ENCODE measurements around the gene NEFH. TPM values are rescaled to one million over a fixed set of nuclear protein-coding genes. Genes with fewer than 3 reads are reported as not detected.
A peak's percentile ranks its signal among the peaks of the same experiment; 100 is the strongest.

Gene NEFH
- total RNA-seq, 2 experiments from 2014 or later = 8.1 to 8.7 TPM

GRCh38 chr22:29454276-29454675, 25.7 kb upstream of the NEFH start:
- no peaks in the 10 kb centered on the region for H3K9me3 Mint-ChIP-seq
- H3K4me1 Mint-ChIP-seq = no peaks in the 10 kb centered on the region
- no peak overlapping the region for H3K4me3 Mint-ChIP-seq
- H3K27me3 Mint-ChIP-seq = no peaks in the 10 kb centered on the region
- no peak for DNase-seq
- H3K36me3 Mint-ChIP-seq = no peaks in the 10 kb centered on the region
- H3K27ac Mint-ChIP-seq = no peak overlapping the region

GRCh38 chr22:29456211-29456671, 23.8 kb upstream of the NEFH start:
- H3K27ac Mint-ChIP-seq = no peak overlapping the region
- H3K27me3 Mint-ChIP-seq = no peaks in the 10 kb centered on the region
- no peaks in the 10 kb centered on the region for H3K36me3 Mint-ChIP-seq
- no peak overlapping the region for H3K4me3 Mint-ChIP-seq
- H3K4me1 Mint-ChIP-seq = no peaks in the 10 kb centered on the region
- H3K9me3 Mint-ChIP-seq = no peaks in the 10 kb centered on the region
- no peak for DNase-seq

GRCh38 chr22:29457730-29458129, 22.3 kb upstream of the NEFH start:
- no peaks in the 10 kb centered on the region for H3K9me3 Mint-ChIP-seq
- no peak overlapping the region for H3K4me3 Mint-ChIP-seq
- no peaks in the 10 kb centered on the region for H3K36me3 Mint-ChIP-seq
- H3K27me3 Mint-ChIP-seq = no peaks in the 10 kb centered on the region
- DNase-seq = peak; percentile 24
- no peaks in the 10 kb centered on the region for H3K4me1 Mint-ChIP-seq
- H3K27ac Mint-ChIP-seq = no peak overlapping the region

- Mint-ChIP-seq H3K27me3 (no peaks in the 10 kb centered on the region), H3K4me1 (no peaks in the 10 kb centered on the region), H3K4me3 (no peak overlapping the region), H3K9me3 (no peaks in the 10 kb centered on the region), H3K27ac (no peak overlapping the region), H3K36me3 (no peaks in the 10 kb centered on the region)
- no peak for DNase-seq
Measured at GRCh38 chr22:29458551-29458950, 21.5 kb upstream of the NEFH start.

GRCh38 chr22:29459773-29460172, 20.2 kb upstream of the NEFH start:
- no peaks in the 10 kb centered on the region for H3K9me3 Mint-ChIP-seq
- DNase-seq = no peak
- no peak overlapping the region for H3K27ac Mint-ChIP-seq
- no peak overlapping the region for H3K4me3 Mint-ChIP-seq
- H3K4me1 Mint-ChIP-seq = no peaks in the 10 kb centered on the region
- H3K27me3 Mint-ChIP-seq = no peaks in the 10 kb centered on the region
- no peaks in the 10 kb centered on the region for H3K36me3 Mint-ChIP-seq

- Mint-ChIP-seq H3K27me3 (no peaks in the 10 kb centered on the region), H3K27ac (no peak overlapping the region), H3K9me3 (no peaks in the 10 kb centered on the region), H3K36me3 (no peaks in the 10 kb centered on the region), H3K4me3 (no peak overlapping the region), H3K4me1 (no peaks in the 10 kb centered on the region)
- DNase-seq = no peak
Measured at GRCh38 chr22:29461263-29461662, 18.8 kb upstream of the NEFH start.

GRCh38 chr22:29463629-29464028, 16.4 kb upstream of the NEFH start:
- H3K27ac Mint-ChIP-seq = no peak overlapping the region
- no peaks in the 10 kb centered on the region for H3K9me3 Mint-ChIP-seq
- no peaks in the 10 kb centered on the region for H3K27me3 Mint-ChIP-seq
- H3K36me3 Mint-ChIP-seq = no peaks in the 10 kb centered on the region
- no peak overlapping the region for H3K4me3 Mint-ChIP-seq
- no peaks in the 10 kb centered on the region for H3K4me1 Mint-ChIP-seq
- DNase-seq = no peak

GRCh38 chr22:29464581-29464980, 15.4 kb upstream of the NEFH start:
- Mint-ChIP-seq H3K27me3 (peaks cover 7% of the 10 kb centered on the region), H3K36me3 (no peaks in the 10 kb centered on the region), H3K4me1 (no peaks in the 10 kb centered on the region), H3K4me3 (no peak overlapping the region), H3K9me3 (no peaks in the 10 kb centered on the region), H3K27ac (no peak overlapping the region)
- DNase-seq = no peak

- no peaks in the 10 kb centered on the region for H3K9me3 Mint-ChIP-seq
- no peak overlapping the region for H3K27ac Mint-ChIP-seq
- no peak for DNase-seq
- no peaks in the 10 kb centered on the region for H3K4me1 Mint-ChIP-seq
- H3K27me3 Mint-ChIP-seq = peaks cover 15% of the 10 kb centered on the region
- no peak overlapping the region for H3K4me3 Mint-ChIP-seq
- no peaks in the 10 kb centered on the region for H3K36me3 Mint-ChIP-seq
Measured at GRCh38 chr22:29469755-29470154, 10.3 kb upstream of the NEFH start.

- peak; percentile 76 for DNase-seq
- Mint-ChIP-seq H3K4me3 (peak overlapping the region; percentile 46), H3K27me3 (peaks cover 15% of the 10 kb centered on the region), H3K4me1 (no peaks in the 10 kb centered on the region), H3K27ac (no peak overlapping the region), H3K36me3 (no peaks in the 10 kb centered on the region), H3K9me3 (no peaks in the 10 kb centered on the region)
Measured at GRCh38 chr22:29470159-29470855, 9.7 kb upstream of the NEFH start.

GRCh38 chr22:29473001-29473400, 7.0 kb upstream of the NEFH start:
- no peaks in the 10 kb centered on the region for H3K9me3 Mint-ChIP-seq
- peaks cover 31% of the 10 kb centered on the region for H3K27me3 Mint-ChIP-seq
- H3K36me3 Mint-ChIP-seq = no peaks in the 10 kb centered on the region
- no peak overlapping the region for H3K27ac Mint-ChIP-seq
- no peak for DNase-seq
- H3K4me3 Mint-ChIP-seq = no peak overlapping the region
- H3K4me1 Mint-ChIP-seq = no peaks in the 10 kb centered on the region

- H3K36me3 Mint-ChIP-seq = no peaks in the 10 kb centered on the region
- no peak for DNase-seq
- peaks cover 5% of the 10 kb centered on the region for H3K4me1 Mint-ChIP-seq
- no peak overlapping the region for H3K27ac Mint-ChIP-seq
- H3K4me3 Mint-ChIP-seq = no peak overlapping the region
- peaks cover 44% of the 10 kb centered on the region for H3K27me3 Mint-ChIP-seq
- H3K9me3 Mint-ChIP-seq = no peaks in the 10 kb centered on the region
Measured at GRCh38 chr22:29475550-29475949, 4.5 kb upstream of the NEFH start.

- H3K4me1 Mint-ChIP-seq = peaks cover 5% of the 10 kb centered on the region
- peaks cover 44% of the 10 kb centered on the region for H3K27me3 Mint-ChIP-seq
- H3K27ac Mint-ChIP-seq = no peak overlapping the region
- no peaks in the 10 kb centered on the region for H3K9me3 Mint-ChIP-seq
- no peak overlapping the region for H3K4me3 Mint-ChIP-seq
- H3K36me3 Mint-ChIP-seq = no peaks in the 10 kb centered on the region
- no peak for DNase-seq
Measured at GRCh38 chr22:29476116-29476515, 3.9 kb upstream of the NEFH start.

GRCh38 chr22:29477723-29478318, 2.2 kb upstream of the NEFH start:
- DNase-seq = no peak
- Mint-ChIP-seq H3K4me1 (peaks cover 8% of the 10 kb centered on the region), H3K36me3 (peaks cover 2% of the 10 kb centered on the region), H3K27ac (no peak overlapping the region), H3K27me3 (peaks cover 50% of the 10 kb centered on the region), H3K9me3 (no peaks in the 10 kb centered on the region), H3K4me3 (no peak overlapping the region)

GRCh38 chr22:29478326-29479276, 1.4 kb upstream of the NEFH start:
- no peak overlapping the region for H3K4me3 Mint-ChIP-seq
- H3K4me1 Mint-ChIP-seq = peaks cover 8% of the 10 kb centered on the region
- H3K27me3 Mint-ChIP-seq = peaks cover 50% of the 10 kb centered on the region
- DNase-seq = peak; percentile 21
- H3K27ac Mint-ChIP-seq = no peak overlapping the region
- peaks cover 2% of the 10 kb centered on the region for H3K36me3 Mint-ChIP-seq
- no peaks in the 10 kb centered on the region for H3K9me3 Mint-ChIP-seq

All from activated naive CD8-positive, alpha-beta T cell treated with anti-CD3 and anti-CD28 coated beads for 36 hours (primary cell).